ENCODE measurements around the gene RANBP17. TPM values are rescaled to one million over a fixed set of nuclear protein-coding genes. Genes with fewer than 3 reads are reported as not detected.
"Not testable (repeated sequence)": the region's sequence is repeated elsewhere in the genome, so short reads cannot be mapped to it uniquely, and the experiment has no call there.

Gene RANBP17
- total RNA-seq, 1 donor from 2014 or later = 5.2 TPM

GRCh38 chr5:170867825-170868224 is 6.0 kb downstream of the RANBP17 start:
- DNase-seq (ENCODE audit: low spot score) = no peak

DNA sequence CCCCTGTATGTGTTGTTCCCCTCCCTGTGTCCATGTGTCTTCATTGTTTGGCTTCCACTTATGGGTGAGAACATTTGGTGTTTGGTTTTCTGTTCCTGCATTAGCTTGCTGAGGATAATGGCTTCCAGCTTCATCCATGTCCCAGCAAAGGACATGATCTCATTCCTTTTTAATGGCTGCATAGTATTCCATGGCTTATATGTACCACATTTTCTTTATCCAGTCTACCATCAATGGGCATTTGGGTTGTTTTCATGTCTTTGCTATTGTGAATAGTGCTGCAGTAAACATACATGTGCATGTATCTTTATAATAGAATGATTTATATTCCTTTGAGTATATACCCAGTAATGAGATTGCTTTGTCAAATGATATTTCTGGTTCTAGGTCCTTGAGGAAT is 8.6 kb downstream of the RANBP17 start:
- not testable (repeated sequence) for DNase-seq (ENCODE audit: low spot score)

DNA sequence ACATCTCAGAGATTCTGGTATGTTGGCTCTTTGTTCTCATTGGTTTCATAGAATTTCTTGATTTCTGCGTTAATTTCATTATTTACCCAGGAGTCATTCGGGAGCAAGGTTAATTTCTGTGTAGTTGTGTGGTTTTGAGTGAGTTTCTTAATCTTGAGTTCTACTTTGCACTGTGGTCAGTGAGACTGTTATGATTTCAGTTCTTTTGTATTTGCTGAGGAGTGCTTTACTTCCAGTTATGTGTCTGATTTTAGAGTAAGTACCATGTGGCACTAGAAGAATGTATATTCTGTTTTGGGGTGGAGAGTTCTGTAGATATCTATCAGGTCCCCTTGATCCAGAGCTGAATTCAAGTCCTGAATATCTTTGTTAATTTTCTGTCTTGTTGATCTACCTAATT is 12.2 kb downstream of the RANBP17 start:
- no peak for DNase-seq (ENCODE audit: low spot score)

DNA sequence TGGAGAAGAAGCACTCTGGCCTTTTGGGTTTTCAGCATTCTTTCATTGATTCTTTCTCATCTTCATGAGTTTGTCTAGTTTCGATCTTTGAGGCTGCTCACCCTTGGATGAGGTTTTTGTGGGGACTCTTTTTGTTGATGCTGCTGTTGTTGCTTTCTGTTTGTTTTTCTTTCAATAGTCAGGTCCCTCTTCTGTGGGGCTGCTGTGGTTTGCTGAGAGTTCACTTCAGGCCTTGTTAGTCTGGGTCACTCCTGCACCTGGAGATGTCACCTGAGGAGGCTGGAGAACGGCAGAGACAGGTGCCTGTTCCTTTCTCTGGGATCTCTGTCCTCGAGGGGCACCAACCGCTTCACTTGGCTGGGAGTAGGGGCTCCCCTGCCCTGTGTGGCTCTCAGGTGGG is 14.0 kb downstream of the RANBP17 start:
- no peak for DNase-seq (ENCODE audit: low spot score)

- DNase-seq (ENCODE audit: low spot score) = no peak
Observed at GRCh38 chr5:170880084-170880483, 18.3 kb downstream of the RANBP17 start.

DNA sequence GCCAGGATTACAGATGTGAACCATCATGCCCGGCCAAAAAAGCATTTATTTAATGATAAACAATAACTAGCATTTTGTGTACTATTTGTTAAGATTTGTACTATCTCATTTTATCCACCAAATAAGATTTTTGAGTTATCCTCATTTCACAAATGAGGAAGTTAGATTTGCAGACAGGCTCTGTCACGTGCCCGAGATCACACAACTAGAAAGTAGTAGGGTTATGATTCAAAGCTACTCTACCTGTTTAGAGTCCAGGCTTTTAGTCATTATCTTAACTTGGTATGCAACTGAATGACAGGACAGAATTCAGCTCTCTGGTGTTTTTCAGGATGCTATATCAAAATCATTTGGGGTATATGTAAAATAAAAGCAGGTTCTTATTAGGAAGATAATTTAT is 20.5 kb downstream of the RANBP17 start:
- DNase-seq (ENCODE audit: low spot score) = no peak

GRCh38 chr5:170885256-170885655 is 23.4 kb downstream of the RANBP17 start:
- no peak for DNase-seq (ENCODE audit: low spot score)

- DNase-seq (ENCODE audit: low spot score) = no peak
Observed at GRCh38 chr5:170885809-170886208, 24.0 kb downstream of the RANBP17 start.

GRCh38 chr5:170886210-170886894 is 24.5 kb downstream of the RANBP17 start:
- no peak for DNase-seq (ENCODE audit: low spot score)

- no peak for DNase-seq (ENCODE audit: low spot score)
Observed at GRCh38 chr5:170892196-170892595, 30.4 kb downstream of the RANBP17 start.

GRCh38 chr5:170894665-170895064 is 32.8 kb downstream of the RANBP17 start:
- no peak for DNase-seq (ENCODE audit: low spot score)

DNA sequence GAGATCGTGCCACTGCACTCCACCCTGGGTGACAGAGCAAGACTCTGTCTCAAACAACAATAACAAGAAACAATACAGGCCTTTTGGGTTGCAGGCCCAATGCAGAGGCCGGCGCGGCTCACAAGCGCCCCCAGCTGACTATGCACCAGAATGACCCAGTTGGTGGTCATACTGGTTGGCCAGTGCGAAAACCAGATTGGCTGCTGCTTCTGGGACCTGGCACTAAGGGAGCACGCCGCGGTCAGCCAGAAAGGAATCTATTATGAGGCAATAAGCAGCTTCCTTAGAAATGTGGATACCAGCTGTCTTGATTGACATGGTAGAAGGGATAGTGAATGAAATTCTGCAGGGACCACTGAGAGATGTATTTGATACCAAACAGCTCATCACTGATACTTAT is 35.0 kb downstream of the RANBP17 start:
- no peak for DNase-seq (ENCODE audit: low spot score)

DNA sequence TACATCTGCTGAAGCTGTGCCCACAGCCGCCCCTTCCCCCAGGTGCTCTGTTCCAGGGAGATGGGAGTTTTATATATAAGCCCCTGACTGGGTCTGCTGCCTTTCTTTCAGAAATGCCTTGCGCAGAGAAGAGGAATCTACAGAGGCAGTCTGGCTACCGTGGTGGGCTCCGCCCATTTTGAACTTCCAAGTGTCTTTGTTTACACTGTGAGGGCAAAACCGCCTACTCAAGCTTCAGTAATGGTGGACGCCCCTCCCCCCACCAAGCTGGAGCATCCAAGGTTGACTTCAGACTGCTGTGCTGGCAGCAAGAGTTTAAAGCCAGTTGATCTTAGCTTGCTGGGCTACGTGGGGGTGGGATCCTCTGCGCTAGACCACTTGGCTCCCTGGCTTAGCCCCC is 41.3 kb downstream of the RANBP17 start:
- DNase-seq (ENCODE audit: low spot score) = no peak

DNA sequence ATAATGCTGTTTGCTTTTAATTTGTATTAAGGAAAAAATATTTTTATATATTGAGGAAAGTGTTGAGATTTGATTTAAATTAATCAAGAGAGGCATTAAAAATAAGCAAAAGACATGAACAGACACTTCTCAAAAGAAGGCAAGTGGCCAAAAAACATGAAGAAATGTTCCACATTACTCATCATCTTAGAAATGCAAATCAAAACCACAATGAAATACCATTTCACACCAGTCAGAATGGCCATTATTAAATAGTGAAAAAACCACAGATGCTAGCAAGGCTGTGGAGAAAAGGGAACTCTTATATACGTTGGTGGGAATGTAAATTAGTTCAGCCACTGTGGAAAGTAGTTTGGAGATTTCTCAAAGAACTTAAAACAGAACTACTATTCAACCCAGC is 45.9 kb downstream of the RANBP17 start:
- DNase-seq (ENCODE audit: low spot score) = no peak

DNA sequence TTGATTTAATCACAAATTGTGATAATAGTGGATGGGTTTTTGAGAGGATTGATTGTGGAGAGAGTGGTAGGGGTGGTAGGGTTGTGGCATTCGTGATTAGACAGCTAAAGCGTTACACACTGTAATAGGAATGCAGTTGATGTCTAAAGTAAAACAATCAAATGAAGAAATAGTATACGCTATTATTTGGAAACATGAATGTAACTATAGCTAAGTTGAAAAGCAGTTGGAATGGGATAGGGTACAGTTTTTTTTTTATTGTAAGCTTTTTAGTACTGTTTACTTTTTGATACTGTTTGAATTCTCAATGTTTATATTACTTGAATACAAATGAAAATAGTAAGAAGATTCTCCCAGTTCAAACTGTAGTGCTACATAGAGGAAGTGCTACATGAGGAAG is 51.8 kb downstream of the RANBP17 start:
- no peak for DNase-seq (ENCODE audit: low spot score)

DNA sequence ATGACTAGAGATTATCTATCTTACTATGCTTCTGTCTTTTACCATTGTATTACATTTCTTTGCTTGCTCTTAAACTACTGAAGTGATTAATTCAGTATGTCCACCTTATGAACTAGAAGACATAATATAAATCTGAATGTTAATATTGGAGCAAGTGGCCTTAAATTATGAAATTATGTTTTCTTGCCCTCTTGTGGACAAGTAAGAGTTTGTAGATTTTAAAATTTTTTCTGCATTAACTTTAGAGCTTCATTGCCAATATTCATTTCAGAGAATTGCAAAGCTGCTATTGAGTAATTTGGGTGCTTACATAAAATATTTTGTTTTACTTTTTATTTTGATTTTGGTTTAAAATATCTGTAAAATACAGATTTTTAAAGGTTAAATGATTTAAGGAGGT is 55.3 kb downstream of the RANBP17 start:
- DNase-seq (ENCODE audit: low spot score) = no peak

- no peak for DNase-seq (ENCODE audit: low spot score)
Observed at GRCh38 chr5:170920196-170920595, 58.4 kb downstream of the RANBP17 start.

DNA sequence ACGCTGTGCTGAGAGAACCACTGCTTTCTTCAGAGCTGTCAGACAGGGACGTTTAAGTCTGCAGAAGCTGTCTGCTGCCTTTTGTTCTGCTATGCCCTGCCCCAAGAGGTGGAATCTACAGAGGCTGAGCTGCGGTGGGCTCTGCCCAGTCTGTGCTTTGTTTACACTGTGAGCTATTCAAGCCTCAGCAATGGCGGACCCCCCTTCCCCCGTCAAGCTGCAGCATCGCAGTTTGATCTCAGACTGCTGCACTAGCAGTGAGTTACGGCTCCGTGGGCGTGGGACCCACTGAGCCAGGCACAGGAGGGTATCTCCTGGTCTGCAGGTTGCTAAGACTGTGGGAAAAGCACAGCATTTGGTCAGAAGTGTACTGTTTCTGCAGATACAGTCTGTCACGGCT is 60.5 kb downstream of the RANBP17 start:
- peak; percentile 35 for DNase-seq (ENCODE audit: low spot score)

DNA sequence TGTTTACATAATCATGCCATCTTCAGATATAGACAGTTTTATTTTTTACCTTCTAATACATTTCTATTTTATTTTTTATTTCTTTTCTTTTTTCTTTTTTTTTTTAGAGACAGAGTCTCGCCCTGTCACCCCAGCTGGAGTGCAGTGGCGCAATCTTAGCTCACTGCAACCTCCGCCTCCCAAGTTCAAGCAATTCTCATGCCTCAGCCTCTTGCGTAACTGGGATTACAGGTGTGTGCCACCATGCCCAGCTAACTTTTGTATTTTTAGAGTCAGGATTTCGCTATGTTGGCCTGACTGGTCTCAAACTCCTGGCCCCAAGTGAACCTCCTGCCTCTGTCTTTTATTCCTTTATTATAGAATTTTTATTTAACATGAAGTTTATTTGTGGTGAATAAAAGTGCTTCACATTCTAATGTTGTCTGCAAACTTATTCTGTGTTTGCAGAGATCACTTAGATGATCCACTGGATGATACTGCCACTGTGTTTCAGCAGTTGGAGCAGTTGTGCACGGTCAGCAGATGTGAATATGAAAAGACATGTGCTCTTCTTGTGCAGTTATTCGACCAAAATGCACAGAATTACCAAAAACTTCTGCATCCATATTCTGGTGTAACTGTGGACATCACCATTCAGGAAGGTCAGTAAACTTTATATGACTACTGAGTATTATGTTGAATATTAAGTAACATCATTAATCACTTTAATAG is 62.2 kb downstream of the RANBP17 start:
- DNase-seq (ENCODE audit: low spot score) = peak; percentile 28

GRCh38 chr5:170935534-170936218 is 73.9 kb downstream of the RANBP17 start:
- DNase-seq (ENCODE audit: low spot score) = peak; percentile 28

- DNase-seq (ENCODE audit: low spot score) = no peak
Observed at GRCh38 chr5:170937072-170937471, 75.3 kb downstream of the RANBP17 start.

DNA sequence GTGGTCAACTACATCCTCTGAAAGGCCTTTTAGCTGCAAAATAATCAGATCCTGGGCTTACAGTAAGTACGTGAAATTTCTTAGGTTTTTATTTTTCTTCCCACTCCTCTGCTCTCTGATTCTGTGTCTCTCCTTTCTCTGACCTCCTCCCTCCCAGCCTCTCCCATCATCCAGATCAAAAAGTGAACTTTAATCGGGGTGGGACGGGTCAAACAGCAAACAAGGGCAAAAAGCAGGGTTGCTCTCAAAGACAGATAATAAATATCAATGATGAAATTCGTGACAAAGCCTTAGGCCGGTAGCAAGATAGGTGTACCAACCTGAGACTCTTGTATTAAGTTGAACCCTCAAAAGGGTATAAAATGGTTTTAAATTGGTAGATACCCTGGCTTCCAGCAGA is 76.1 kb downstream of the RANBP17 start:
- no peak for DNase-seq (ENCODE audit: low spot score)

All from mesenteric fat pad (tissue), 1 donor.